Heart left ventricle (tissue), 13 donors: Measurements from ENCODE around the gene TM4SF1.

Experiments
- CTCF ChIP-seq, 12 donors: fragments of 200-600 bp; sonication (generic) in 4 of 12; IDR thresholded peaks; one replicate each; pipeline versions ENCODE4 v1.5.0 to v1.8.0; 2018 to 2022; ENCODE audit warnings: antibody characterized with exemption in 12 of 12, mild to moderate bottlenecking in 5 of 12
- POLR2A ChIP-seq, 2 donors: fragments of 450-650 bp; IDR thresholded peaks; one replicate each; pipeline ENCODE4 v1.6.1; 2017; ENCODE audit warnings: antibody characterized with exemption in 2 of 2, mild to moderate bottlenecking in 2 of 2, moderate library complexity in 2 of 2
- donor health status: ischemic (EF 13 %, LVEDD 7.1; RV severe dilation, severe dysfunction).
- donor health status: DM: no; HTN: yes; CAD: no.
- donor health status: DM: no; HTN: no; CAD: no.
- donor health status: ischemic (EF 25% LVEDD 6.9; RV normal size, moderate dysfunction).
- donor health status: ischemic (EF 25% LVEDD 5.7; RV mildly dilated, moderate dysfunction).
- donor health status: ischemic (EF 35%, LVEDD 5.7; RV mildly dilated, moderate dysfunction).
- donor health status: nonischemic (EF 11% LVEDD 7.7; RV severe dilation, severe dysfunction).
- donor health status: DM: yes; HTN: yes; CAD: no.
- donor health status: PGD.
- donor health status: ischemic (EF 29% LVEDD 5.4; RV normal size, mild dysfunction).
- donor health status: nonischemic (EF 23%, LVEDD 6.1; RV moderate dilation, normal function).

DNA sequence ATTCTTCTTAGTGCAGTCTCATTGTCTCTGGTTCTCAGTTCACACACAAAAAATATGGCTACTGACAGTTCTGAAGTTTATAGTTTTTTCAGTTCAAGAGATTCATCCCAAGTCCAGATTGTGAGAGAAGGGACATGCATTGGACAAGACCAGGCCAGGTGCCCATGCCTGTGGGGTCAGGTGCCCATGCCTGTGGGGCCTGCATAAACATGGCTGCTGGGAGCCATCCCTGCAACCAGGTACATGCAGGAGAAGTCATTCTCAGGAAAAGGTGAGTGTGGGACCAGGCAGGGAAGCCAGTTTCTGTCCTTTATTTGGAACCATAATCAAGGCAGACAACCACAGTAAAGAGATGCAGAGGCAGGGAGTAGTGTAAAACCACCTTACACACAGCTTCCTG, 6.3 kb upstream of the TM4SF1 start:
- TF ChIP-seq CTCF (IDR thresholded peaks at IDR 0.05) (no peak), POLR2A (IDR thresholded peaks at IDR 0.05) (no peak)
